Mucosa of descending colon (tissue), 3 donors: ENCODE results near the gene PCSK2. TPM values are rescaled to one million over a fixed set of nuclear protein-coding genes. Genes with fewer than 3 reads are reported as not detected.

Source experiments
- ATAC-seq: fragments of 200-7000 bp; cut with Tn5 transposase; one replicate; pipeline ENCODE4 v1.9.1; 2020; ENCODE audit warnings: mild to moderate bottlenecking, moderate library complexity
- DNase-seq, 3 donors: peaks; one replicate each; pipeline ENCODE4 v3.0.0-alpha.2; 2020
- H3K36me3 ChIP-seq: fragments of 200-600 bp; one replicate; pipeline ENCODE4 v1.8.0; 2021; ENCODE audit warnings: low read depth, mild to moderate bottlenecking
- H3K4me1 ChIP-seq: fragments of 200-600 bp; one replicate; pipeline ENCODE4 v1.8.0; 2021; ENCODE audit warnings: low read depth, mild to moderate bottlenecking
- H3K4me3 ChIP-seq: fragments of 200-600 bp; one replicate; pipeline ENCODE4 v1.8.0; 2021; ENCODE audit warnings: mild to moderate bottlenecking
- H3K9me3 ChIP-seq: fragments of 200-600 bp; one replicate; pipeline ENCODE4 v1.8.0; 2021; ENCODE audit warnings: mild to moderate bottlenecking
- CTCF ChIP-seq: fragments of 200-600 bp; IDR thresholded peaks from one replicate; pipeline ENCODE4 v1.8.0; 2022; ENCODE audit warnings: antibody characterized with exemption, mild to moderate bottlenecking
- intact Hi-C, 2 donors: fragments of 100-400 bp; cut with DNase I in 1 of 2; cut with micrococcal nuclease in 1 of 2; formaldehyde crosslinking; loops; one replicate each; pipeline versions ENCODE4 v1.11.0 to v1.11.1; 2022; cut with DNase I, micrococcal nuclease
- total RNA-seq, 3 donors: library from RNA; stranded (reverse); fragmentation: NEBNext Ultra II Directional in 2 of 3; extraction: Animal tissue kit (Norgen Biotek cat#: 25700) in 2 of 3; gene quantifications; one replicate each; pipeline versions ENCODE4 v1.2.1 to v1.2.4, GENCODE V29; 2021 to 2023
- donor health status: DM: no; HTN: no; CAD: no; lungs with moderate emphysema.
- donor health status: DM: no; HTN: no; CAD: no.
- donor health status: DM: no; HTN: yes; CAD: no.

Gene PCSK2
- total RNA-seq, 3 donors from 2014 or later, result 0.48 to 5.6 (median 1.4) TPM

- no peaks in the 10 kb centered on the region for H3K4me1 ChIP-seq
- no peak overlapping the region for H3K4me3 ChIP-seq
- TF ChIP-seq CTCF, result no peak
- H3K36me3 ChIP-seq, result no peaks in the 10 kb centered on the region
- no peak for ATAC-seq
- intact Hi-C loops, result no loop called here
- peak in 1 of 3 donors; percentile 38 for DNase-seq
- no peaks in the 10 kb centered on the region for H3K9me3 ChIP-seq
These were observed 1.8 kb downstream of the PCSK2 start for GRCh38 chr20:17228624-17229061.

- TF ChIP-seq CTCF, result no peak
- H3K9me3 ChIP-seq, result no peaks in the 10 kb centered on the region
- no peaks in the 10 kb centered on the region for H3K36me3 ChIP-seq
- H3K4me1 ChIP-seq, result no peaks in the 10 kb centered on the region
- no peak overlapping the region for H3K4me3 ChIP-seq
- ATAC-seq (no peak), DNase-seq (no peak)
- intact Hi-C loops, result no loop called here
These were observed 2.4 kb downstream of the PCSK2 start for GRCh38 chr20:17229256-17229655.

- DNase-seq (no peak), ATAC-seq (no peak)
- Histone ChIP-seq H3K4me1 (no peaks in the 10 kb centered on the region), H3K36me3 (no peaks in the 10 kb centered on the region), H3K4me3 (no peak overlapping the region), H3K9me3 (no peaks in the 10 kb centered on the region)
- intact Hi-C loops, result no loop called here
- TF ChIP-seq CTCF, result no peak
These were observed 6.8 kb downstream of the PCSK2 start for GRCh38 chr20:17233626-17234025.

- intact Hi-C loops, result no loop called here
- Histone ChIP-seq H3K4me1 (no peaks in the 10 kb centered on the region), H3K4me3 (no peak overlapping the region), H3K9me3 (no peaks in the 10 kb centered on the region), H3K36me3 (no peaks in the 10 kb centered on the region)
- ATAC-seq (no peak), DNase-seq (no peak)
- TF ChIP-seq CTCF, result no peak
These were observed 9.9 kb downstream of the PCSK2 start for GRCh38 chr20:17236766-17237165.

GRCh38 chr20:17248224-17248623 lies 21.4 kb downstream of the PCSK2 start:
- no peak for DNase-seq
- H3K4me1 ChIP-seq, result no peaks in the 10 kb centered on the region
- no peaks in the 10 kb centered on the region for H3K9me3 ChIP-seq
- intact Hi-C loops, result no loop called here
- no peak overlapping the region for H3K4me3 ChIP-seq
- no peak for ATAC-seq
- H3K36me3 ChIP-seq, result no peaks in the 10 kb centered on the region
- no peak for TF ChIP-seq CTCF

GRCh38 chr20:17262786-17263185 lies 35.9 kb downstream of the PCSK2 start:
- no peak overlapping the region for H3K4me3 ChIP-seq
- no peak for DNase-seq
- no peaks in the 10 kb centered on the region for H3K4me1 ChIP-seq
- no peak for TF ChIP-seq CTCF
- intact Hi-C loops, result no loop called here
- H3K36me3 ChIP-seq, result no peaks in the 10 kb centered on the region
- no peak for ATAC-seq
- no peaks in the 10 kb centered on the region for H3K9me3 ChIP-seq
